ENCODE data around the gene LIPE.

The LIPE gene

DNA sequence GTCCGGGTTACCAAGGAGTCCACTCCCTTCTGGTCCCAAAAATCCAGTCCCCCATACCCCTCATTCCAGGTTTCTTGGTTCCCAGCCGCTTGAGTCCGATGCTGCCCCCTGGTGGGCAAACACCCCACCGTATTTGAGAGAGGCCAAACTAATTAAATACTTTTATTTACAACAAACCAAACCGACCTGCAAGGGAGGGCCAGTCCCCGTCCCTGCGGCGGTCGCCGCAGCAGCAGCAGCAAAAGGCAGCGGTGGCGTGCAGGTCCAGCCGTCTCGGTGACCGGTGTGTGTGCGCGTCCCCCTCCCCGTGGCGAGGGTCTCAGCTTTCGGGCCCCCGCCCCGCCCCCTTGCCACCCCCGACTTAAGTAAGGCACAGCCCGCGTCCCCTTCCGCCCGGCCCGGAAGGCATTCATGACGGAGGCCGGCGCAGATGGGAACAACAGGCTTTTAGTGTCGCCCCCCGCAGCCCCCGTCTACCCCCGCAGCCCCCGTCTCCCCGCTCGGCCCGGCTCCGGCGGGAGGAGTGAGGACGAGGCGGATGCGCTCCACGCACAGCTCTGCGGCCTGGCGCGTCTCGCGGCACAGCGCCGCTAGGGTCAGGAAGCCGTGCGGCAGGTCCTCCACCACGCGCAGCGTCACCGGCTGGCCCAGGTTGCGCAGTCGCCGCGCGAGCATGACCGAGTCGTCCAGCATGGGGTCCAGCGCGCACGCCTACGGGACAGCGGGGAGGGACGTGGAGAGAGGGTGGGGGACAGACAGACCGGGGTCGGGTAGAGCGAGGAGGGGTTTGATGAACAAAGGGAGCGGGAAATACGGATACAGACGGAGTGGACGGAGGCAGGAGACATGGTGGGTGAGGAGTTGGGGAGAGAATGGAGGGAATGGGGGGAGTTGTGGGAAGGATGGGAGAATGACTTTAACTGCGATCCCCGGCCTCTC is 25.6 kb downstream of the LIPE start:
- TF ChIP-seq ZFX (IDR thresholded peaks at IDR 0.05), result peak; percentile 26; the same call in 1 of the 2 replicates
- TF ChIP-seq CTCF (conservative IDR thresholded peaks at IDR 0.05), result peak; percentile 71
- peak overlapping the region; percentile 58 for H3K27ac ChIP-seq

- TF ChIP-seq CTCF (conservative IDR thresholded peaks at IDR 0.05), result no peak
- TF ChIP-seq ZFX (IDR thresholded peaks at IDR 0.05), result no peak
- no peak overlapping the region; the same call in 1 of the 2 replicates for H3K27ac ChIP-seq
These were observed 26.8 kb downstream of the LIPE start for GRCh38 chr19:42400404-42400803.

DNA sequence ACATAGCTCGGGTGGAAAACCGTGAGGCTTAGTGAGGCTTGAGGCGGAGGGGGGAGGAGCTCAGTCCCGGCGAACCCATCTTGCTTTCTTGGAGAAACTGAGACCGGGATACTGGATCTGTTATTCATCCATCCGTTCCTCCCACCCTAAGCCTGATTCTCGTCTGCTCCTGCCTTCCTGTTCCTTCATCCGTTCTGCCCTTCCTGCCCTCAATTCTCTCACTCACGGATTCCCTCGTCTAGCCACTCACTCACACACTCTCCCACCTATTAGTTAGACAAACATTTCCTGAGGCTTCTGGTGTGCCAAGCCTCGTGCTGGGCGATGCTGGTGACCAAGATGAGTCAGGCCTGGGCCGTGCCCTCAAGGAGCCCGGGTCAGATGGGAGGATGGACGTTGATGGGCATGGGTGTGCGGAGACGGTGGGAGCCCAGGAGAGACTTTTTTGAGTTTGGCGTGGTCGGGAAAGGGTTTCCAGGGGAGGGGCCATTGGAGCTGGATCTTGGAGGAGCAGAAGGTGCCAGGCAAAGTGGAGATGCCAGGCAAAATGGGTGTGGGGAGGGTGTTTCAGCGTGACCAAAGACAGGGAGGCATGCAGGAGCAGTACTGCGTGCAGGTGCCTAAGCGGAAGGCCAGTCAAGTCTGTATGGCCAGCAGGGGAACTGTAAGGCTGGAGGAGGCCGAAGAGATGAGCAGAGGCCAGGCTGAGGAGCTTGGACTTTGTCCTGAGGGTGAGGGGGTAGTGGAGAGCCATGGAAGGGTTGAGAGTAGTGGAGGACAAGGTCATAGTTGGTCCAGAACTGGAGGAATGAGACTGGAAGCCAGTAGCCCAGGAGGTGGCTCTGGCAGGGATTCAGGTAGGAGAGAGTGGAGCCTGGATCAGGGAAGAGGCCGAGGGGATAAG is 29.7 kb downstream of the LIPE start:
- peak overlapping the region; percentile 86 for H3K27ac ChIP-seq
- TF ChIP-seq ZFX (IDR thresholded peaks at IDR 0.05) (no peak), CTCF (conservative IDR thresholded peaks at IDR 0.05) (no peak)

DNA sequence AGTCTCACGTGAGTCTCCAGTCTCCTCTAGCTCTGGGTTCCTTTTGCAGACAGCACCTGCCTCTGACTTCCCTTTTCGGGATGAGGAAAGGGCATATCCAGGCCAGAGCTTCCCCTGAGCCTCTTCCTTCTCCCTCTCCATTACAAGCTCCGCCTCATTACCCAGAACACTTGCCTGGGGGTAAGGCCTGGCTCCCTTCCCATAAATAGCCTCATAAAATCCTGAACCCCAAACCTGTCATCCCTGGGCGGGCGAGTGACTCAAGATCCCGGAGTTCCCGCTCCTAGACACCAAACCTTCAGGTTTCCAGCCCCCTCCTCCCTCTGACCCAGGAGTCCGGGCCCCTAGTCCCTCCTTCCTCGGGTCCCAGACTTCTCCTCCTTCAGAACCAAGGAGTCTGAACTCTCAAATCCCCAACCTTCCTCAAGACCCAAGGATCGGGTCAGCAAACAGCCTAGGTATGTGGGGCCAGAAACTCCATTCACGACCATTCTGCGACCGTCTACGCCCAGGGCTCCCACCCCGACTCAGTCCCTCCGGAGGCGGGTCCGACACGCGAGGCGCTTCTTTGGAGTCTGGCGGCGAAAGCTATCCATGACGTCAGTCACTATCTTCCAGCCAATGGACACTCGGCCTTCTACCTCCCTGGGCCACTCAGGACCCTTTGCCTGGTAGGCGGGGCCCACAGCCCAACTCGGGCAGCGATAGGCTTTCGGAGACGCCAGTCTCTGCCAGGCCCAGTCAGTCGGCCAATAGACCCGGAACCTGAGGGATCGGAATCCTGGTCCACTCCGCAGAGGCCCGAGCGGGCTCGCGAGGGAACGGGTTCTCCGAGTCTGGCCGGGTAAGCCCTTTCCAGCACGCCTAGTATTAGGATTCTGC is 30.6 kb downstream of the LIPE start:
- TF ChIP-seq ZFX (IDR thresholded peaks at IDR 0.05) (no peak), CTCF (conservative IDR thresholded peaks at IDR 0.05) (no peak)
- H3K27ac ChIP-seq, result peak overlapping the region; percentile 86

GRCh38 chr19:42394751-42395150 is 32.4 kb downstream of the LIPE start:
- H3K27ac ChIP-seq, result no peak overlapping the region
- no peak for TF ChIP-seq ZFX (IDR thresholded peaks at IDR 0.05)

DNA sequence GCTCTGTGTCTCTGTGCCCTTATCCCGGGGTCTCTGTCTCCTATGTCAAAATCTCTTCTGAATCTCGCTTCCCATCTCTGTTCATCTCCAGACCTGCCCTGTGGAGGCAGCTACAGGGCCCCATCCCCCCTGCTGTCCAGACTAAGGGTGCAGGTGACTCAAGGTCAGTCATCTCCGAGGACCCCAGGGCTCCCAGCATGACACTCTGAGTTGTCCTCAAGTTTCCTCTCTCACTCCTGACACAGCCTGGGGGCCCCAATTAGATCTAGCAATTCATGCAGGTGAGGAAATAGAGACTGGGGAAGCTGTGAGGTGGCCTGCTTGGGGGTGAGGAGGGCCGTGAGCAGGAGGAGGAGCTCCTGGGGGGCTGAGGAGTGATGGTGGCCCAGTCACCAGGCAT is 35.0 kb downstream of the LIPE start:
- H3K27ac ChIP-seq, result no peak overlapping the region
- TF ChIP-seq CTCF (conservative IDR thresholded peaks at IDR 0.05) (no peak), ZFX (IDR thresholded peaks at IDR 0.05) (no peak)

- H3K27ac ChIP-seq, result no peak within 1 kb of the TSS
- no peak for TF ChIP-seq ZFX (IDR thresholded peaks at IDR 0.05)
- no peak for TF ChIP-seq CTCF (conservative IDR thresholded peaks at IDR 0.05)
These were observed 37.3 kb downstream of the LIPE start, which contains the start of gene CNFN for GRCh38 chr19:42389899-42390298. CNFN (minus strand) TSS chr19:42390297; CDS start chr19:42389037, 1,260 bp downstream.

Data from C4-2B (cell line).